GM12892 (cell line): ENCODE data around the gene PRICKLE1.

Experiments used
- POLR2A ChIP-seq: IDR thresholded peaks from 2 replicates; pipeline ENCODE4 v1.6.1; 2011; ENCODE audit warnings: low read depth, low read length, control low read depth
- POLR2AphosphoS5 ChIP-seq: IDR thresholded peaks from 2 replicates; pipeline ENCODE4 v1.6.1; 2011; ENCODE audit warnings: low read depth, low read length, control low read depth

- TF ChIP-seq POLR2AphosphoS5 = no peak
- TF ChIP-seq POLR2A = no peak
Observed at GRCh38 chr12:42586268-42586667, 3.3 kb downstream of the PRICKLE1 start.
